HL-60/S4 (cell line): ENCODE data around the gene EFCAB6.

Experiments
- in situ Hi-C: fragments of 300-500 bp; cut with MboI; formaldehyde crosslinking; loops from 2 replicates; pipeline ENCODE4 v1.14.3; 2022; ENCODE audit warnings: low sequenced_read_pairs

Gene EFCAB6

DNA sequence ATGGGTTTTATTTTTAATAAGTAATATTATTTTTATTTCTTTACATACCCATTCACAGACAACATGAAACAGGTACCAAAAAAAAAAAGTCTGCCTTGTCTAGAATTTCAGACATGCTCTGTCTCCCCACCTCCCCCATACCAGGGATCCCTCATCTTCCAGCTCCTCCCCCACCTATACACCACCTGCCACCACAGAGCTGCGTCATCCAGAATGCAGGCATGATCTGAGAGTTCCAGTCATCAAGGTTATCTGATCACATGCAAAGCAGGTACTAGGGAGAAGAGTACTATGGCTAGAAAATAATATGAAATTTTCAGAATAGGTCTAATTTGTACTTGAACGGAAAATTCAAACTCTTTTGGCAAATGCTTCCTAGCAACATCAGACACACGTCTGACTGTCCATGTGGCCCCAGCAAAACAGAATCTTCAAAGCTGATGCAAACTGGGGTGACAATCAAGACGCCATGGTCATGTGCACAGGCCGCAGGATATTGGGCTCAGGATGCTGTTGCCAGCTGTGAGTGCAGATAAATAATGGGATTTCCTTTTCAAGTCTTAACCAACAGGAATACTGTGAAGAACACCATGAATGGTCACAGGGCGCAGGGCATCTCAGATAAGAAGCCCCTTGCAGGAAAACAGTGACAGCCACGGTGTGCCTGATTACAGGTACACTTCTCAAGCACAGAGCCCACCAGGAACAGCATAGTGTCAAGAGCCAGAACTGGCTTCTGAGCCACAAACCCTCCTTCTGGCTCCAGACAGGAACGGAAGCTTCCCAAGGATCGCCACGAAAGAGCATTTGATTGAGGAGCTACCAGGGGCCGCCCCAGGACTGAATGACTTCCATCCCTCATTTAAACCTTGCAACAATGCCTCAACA is 169.5 kb downstream of the EFCAB6 start:
- in situ Hi-C loops: no loop called here

- in situ Hi-C loops: no loop called here
These were observed 172.7 kb downstream of the EFCAB6 start for GRCh38 chr22:43639228-43639948.

DNA sequence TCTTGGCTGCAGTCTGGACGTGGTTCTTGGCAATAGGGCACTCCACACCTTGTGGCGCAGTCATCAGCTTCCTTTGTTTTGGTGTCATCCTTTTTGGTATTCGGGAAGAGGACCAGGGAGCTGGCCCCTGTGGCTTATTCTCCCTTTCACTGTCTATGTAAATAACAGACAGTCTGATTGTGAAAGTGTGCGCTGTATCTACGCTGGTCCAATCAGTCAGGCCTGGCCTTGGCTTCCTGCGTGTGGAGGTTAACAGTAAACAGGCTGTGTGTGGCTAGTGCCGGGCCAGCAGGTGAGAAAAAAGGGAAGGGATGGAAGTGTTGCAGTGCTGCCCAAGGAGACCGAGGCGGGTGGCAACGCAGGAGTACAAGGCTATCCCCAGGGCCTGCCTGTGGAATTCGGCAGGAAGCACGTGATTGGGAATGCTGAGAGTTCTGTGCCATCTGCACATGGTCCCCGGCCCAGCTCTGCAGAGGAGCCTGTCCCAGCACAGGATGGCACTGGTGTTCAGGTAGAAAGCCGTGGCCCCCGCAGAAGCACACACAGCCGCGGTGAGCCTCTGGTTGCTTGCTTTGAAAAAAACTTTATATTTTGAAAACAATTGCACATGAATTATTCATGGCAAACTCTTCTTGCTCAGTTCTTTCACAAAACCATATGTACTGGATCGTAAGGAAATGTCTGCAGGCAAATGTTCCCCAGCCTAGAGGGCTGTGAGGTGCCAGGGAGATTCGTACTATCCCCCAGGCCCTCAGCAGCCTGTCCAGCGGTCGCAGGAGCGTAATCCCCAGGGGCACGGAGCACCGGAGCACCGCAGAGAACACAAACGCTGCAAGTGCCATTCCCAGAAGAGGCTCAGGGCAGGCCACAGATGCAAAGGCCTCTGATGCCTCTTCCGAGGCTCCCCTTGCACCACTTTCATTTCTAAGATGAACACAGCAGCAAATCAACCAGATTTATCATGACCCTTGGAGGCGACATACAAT is 174.5 kb downstream of the EFCAB6 start:
- in situ Hi-C loops: no loop called here

DNA sequence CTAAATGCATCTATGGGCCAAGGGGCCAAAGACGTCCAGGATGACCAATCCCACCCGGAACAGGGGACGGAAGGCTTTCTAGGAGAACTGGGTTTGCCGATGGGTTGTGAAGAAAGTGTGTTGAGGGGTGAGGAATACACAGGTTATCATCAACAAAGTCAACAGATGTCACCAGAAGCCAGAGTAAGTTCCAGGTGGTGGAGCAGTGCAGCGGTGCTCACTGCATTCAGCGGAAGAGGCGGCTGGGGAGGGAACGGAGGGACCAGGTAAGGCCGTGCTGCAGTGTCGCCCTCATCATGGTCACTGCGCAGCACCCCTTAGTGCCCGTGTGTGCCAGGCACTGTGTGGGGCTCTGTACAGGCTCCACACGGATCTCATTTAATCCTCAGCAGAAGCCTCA is 176.0 kb downstream of the EFCAB6 start:
- in situ Hi-C loops: no loop called here

GRCh38 chr22:43635101-43635500 is 177.0 kb downstream of the EFCAB6 start:
- in situ Hi-C loops: no loop called here

- in situ Hi-C loops: no loop called here
These were observed 177.8 kb downstream of the EFCAB6 start for GRCh38 chr22:43634316-43634715.

GRCh38 chr22:43633631-43634285 is 178.3 kb downstream of the EFCAB6 start:
- in situ Hi-C loops: no loop called here

GRCh38 chr22:43631846-43632245 is 180.3 kb downstream of the EFCAB6 start:
- in situ Hi-C loops: no loop called here

DNA sequence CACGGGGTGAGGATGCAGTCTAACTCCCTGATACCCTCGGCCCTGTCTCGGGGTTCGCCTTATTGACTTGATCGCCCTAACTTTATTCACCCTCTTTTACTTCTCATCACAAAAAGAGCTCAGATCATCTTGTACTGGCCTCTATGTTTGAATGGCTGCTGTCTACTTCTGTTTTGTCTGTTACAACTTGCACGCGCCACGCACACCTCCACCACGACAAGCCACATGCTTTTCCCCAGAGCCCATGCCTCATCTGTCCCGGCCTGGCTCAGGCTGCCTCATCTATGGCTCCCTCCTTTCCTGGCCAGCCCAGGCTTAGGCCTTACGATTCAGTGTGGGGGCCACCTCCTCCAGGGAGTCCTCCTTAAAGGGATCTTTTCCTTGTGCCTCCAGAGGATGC is 180.9 kb downstream of the EFCAB6 start:
- in situ Hi-C loops: no loop called here

GRCh38 chr22:43630451-43630850 is 181.7 kb downstream of the EFCAB6 start:
- in situ Hi-C loops: no loop called here

- in situ Hi-C loops: no loop called here
These were observed 183.9 kb downstream of the EFCAB6 start for GRCh38 chr22:43628250-43628649.

GRCh38 chr22:43627485-43628213 is 184.5 kb downstream of the EFCAB6 start:
- in situ Hi-C loops: no loop called here

DNA sequence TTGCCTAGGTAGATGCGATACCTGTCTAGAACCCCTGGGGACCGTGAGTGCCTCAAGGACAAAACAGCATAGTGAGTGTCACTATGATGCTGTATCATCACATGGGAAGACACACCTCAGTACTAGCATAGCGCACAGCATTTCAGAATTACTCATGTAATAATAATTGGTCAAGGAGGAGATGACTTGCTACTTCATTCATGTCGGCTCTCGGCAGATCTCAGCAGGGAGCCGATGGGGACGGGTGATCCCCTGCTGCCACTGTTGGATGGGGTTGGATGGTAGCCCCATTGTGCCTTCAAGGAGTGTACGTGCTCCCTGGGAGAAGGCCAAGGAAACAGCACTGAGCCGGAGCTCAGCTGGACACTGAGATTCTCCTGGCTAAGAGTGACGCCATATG is 186.9 kb downstream of the EFCAB6 start:
- in situ Hi-C loops: no loop called here

DNA sequence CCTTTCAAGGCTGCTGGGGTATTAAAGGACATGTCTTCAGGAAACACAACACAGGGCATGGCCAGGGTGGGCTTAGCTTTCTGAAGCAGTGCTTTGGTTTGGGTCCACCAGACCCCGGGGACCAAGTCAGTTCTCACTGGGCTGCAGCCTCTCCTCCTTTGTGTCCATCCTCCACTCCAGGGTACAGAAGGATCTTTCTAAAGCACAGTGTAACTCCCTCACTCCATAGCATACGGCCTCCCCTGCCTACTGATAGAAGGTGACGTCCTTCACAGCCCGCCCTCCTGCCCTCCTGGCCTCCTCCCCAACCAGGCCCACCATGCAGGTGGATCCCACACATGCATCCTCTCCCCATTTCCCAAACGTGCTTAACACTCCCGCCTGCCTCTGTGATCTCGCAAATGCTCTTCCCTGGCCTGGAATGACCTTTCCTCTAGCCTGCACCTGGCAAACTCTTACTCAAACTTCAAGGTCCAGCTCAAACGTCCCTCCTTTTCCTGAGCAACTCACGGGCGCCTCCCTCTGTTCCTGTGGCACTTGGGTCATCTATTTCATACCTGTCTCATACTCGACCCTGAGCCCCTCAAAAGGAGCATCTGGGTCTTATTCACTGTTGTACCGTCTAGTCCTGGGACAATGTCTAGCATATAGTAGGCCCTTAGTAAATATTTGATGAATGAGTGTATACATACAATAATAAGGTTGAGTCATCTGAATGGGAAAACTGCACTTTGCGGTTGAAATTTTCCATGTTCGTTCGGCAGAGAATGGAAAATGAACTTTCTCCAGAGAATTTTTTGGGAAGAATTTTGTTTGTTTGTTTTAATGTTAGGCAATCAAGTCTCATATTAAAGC is 187.7 kb downstream of the EFCAB6 start:
- in situ Hi-C loops: no loop called here

DNA sequence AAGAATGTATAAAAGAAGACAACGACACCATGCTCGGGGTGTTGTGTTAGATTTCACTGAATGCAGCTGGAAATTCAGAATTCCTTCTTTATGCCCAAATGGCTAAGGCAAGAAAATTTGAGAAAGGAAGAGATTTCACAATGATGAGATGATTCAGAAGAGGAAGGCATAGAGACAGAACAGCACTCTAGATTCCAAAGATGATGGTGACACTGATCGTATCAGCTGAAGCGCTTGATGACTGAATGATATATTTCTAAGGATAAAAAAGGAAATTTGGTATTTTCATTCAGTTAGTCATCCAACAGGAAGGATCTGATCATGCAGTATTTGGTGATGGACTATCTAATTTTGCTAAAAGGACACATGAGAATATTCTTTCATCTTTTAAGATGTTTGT is 189.2 kb downstream of the EFCAB6 start:
- in situ Hi-C loops: no loop called here

GRCh38 chr22:43620197-43620596 is 191.9 kb downstream of the EFCAB6 start:
- in situ Hi-C loops: no loop called here

DNA sequence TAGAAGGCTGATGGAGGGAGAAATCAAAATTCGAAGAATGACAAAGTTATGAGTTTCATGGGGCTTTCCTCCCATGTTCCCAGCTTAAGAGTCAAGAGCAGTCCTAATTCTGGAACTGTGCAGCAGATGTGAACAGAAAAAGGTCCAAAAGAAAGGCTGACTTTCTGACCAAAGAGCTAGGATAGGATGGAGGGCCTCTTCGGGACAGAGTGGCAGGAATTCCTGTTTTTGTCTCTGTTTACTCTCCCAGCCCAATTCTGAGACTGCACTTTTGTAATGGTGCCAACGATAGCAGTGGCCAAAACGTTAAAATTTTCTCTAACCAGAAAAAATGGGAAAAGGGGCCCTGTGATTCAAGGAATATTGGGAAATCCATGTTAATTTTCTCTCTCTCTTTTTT is 193.6 kb downstream of the EFCAB6 start:
- in situ Hi-C loops: no loop called here

- in situ Hi-C loops: no loop called here
These were observed 195.5 kb downstream of the EFCAB6 start for GRCh38 chr22:43616645-43617044.

DNA sequence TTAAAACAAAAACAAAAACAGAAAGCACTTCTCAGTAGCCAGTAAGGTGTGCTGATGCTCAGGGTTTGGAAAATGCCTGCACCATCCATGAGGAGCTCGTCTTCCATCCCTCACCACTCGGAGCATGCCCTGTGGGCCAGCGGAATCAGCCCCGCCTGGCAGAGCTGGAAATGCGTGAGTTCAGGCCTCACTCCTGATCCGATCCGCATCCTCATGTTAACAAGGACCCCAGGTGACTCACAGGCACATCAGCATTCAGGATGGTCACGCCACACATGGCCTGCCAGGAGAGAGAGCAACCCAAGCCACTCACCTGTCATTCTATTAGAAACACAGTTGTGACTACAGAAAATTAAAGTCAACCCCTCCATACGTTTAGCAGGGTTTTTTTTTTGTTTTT is 211.8 kb downstream of the EFCAB6 start:
- in situ Hi-C loops: no loop called here
